Esophagus squamous epithelium (tissue), 5 donors: ENCODE data around the gene TPK1. TPM values are rescaled to one million over a fixed set of nuclear protein-coding genes. Genes with fewer than 3 reads are reported as not detected.

Source experiments
- DNase-seq: peaks from one replicate; lab custom pipeline; 2025; lab: John Stamatoyannopoulos, UW
- H3K27ac ChIP-seq, 4 donors: fragments of 200-600 bp; sonication (generic); one replicate each; pipeline ENCODE4 v1.5.1; 2016 to 2019; ENCODE audit warnings: mild to moderate bottlenecking in 1 of 4
- H3K27me3 ChIP-seq, 4 donors: fragments of 200-600 bp; sonication (generic); 1 replicate in 3 of 4; 2 replicates in 1 of 4; pipeline versions ENCODE4 v1.5.1 to v1.6.0; 2017 to 2021; ENCODE audit warnings: antibody characterized with exemption in 1 of 4
- H3K36me3 ChIP-seq, 3 donors: fragments of 200-600 bp; sonication (generic); one replicate each; pipeline ENCODE4 v1.5.1; 2016 to 2019
- H3K4me1 ChIP-seq, 3 donors: fragments of 200-600 bp; sonication (generic); one replicate each; pipeline ENCODE4 v1.5.1; 2017 to 2019
- H3K4me3 ChIP-seq, 4 donors: fragments of 200-600 bp; sonication (generic); 1 replicate in 3 of 4; 2 replicates in 1 of 4; pipeline ENCODE4 v1.5.1; 2016 to 2019; ENCODE audit warnings: mild to moderate bottlenecking in 2 of 4, moderate library complexity in 1 of 4
- H3K9me3 ChIP-seq, 3 donors: fragments of 200-600 bp; sonication (generic); one replicate each; pipeline ENCODE4 v1.5.1; 2016 to 2019
- POLR2A ChIP-seq, 4 donors: fragments of 450-650 bp; IDR thresholded peaks; one replicate each; pipeline ENCODE4 v1.6.1; 2017; ENCODE audit warnings: antibody characterized with exemption in 4 of 4, mild to moderate bottlenecking in 4 of 4, moderate library complexity in 3 of 4
- WGBS, 2 donors: methylation state at CpG; one replicate each; pipeline ENCODE4 v1.1.5; 2018; 5-methylcytosine and 5-hydroxymethylcytosine counted together
- intact Hi-C: fragments of 100-400 bp; cut with DNase I; formaldehyde crosslinking; loops from one replicate; pipeline ENCODE4 v1.15.0; 2022
- total RNA-seq, 4 donors: library from RNA; depleted of rRNA; stranded (reverse); fragments of >200 nt; gene quantifications; one replicate each; pipeline ENCODE4 v1.1.0, GENCODE V29; 2016
- TF ChIP-seq, protein P1 (sequence below), 6 experiments: fragments of 450-650 bp in 4 of 6; fragments of 200-600 bp in 2 of 6; sonication (generic) in 2 of 6; IDR thresholded peaks; one replicate each; pipeline ENCODE4 v1.5.1; 2016 to 2019; ENCODE audit warnings: antibody characterized with exemption in 6 of 6, mild to moderate bottlenecking in 4 of 6, moderate library complexity in 4 of 6
- donor health status: DM: yes; HTN: yes; CAD: no.

TPK1 gene
- total RNA-seq, 4 donors from 2014 or later, result 2.3 to 8.4 (median 2.7) TPM

DNA sequence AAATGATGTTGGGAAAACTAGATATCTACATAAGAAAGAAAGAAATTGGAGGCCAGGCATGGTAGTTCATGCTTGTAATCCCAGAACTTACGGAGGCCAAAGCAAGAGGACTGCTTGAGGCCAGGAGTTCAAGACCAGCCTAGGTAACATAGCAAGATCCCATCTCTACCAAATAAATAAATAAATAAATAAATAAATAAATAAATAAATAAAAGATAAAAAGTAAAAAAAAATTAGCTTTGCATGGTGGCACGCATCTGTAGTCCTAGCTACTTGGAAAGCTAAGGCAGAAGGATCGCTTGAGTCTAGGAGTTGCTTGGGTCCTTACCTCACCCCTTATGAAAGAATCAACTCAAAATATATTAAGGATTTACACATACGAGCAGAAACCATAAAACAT is 238.9 kb downstream of the TPK1 start:
- Histone ChIP-seq H3K36me3 (no peaks in the 10 kb centered on the region), H3K4me3 (no peak overlapping the region), H3K4me1 (no peaks in the 10 kb centered on the region), H3K27ac (no peak overlapping the region), H3K27me3 (no peaks in the 10 kb centered on the region), H3K9me3 (peaks cover 0 to 4% (median 0%) of the 10 kb centered on the region in 3 donors)
- no peak for DNase-seq
- intact Hi-C loops, result no loop called here
- 83 to 85% methylated on average over 4 of the region's 4 CpGs for whole genome bisulfite sequencing, 2 donors
- no peak for TF ChIP-seq POLR2A (IDR thresholded peaks at IDR 0.05)
- TF ChIP-seq, protein P1, sequence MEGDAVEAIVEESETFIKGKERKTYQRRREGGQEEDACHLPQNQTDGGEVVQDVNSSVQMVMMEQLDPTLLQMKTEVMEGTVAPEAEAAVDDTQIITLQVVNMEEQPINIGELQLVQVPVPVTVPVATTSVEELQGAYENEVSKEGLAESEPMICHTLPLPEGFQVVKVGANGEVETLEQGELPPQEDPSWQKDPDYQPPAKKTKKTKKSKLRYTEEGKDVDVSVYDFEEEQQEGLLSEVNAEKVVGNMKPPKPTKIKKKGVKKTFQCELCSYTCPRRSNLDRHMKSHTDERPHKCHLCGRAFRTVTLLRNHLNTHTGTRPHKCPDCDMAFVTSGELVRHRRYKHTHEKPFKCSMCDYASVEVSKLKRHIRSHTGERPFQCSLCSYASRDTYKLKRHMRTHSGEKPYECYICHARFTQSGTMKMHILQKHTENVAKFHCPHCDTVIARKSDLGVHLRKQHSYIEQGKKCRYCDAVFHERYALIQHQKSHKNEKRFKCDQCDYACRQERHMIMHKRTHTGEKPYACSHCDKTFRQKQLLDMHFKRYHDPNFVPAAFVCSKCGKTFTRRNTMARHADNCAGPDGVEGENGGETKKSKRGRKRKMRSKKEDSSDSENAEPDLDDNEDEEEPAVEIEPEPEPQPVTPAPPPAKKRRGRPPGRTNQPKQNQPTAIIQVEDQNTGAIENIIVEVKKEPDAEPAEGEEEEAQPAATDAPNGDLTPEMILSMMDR (IDR thresholded peaks at IDR 0.05), result no peak

DNA sequence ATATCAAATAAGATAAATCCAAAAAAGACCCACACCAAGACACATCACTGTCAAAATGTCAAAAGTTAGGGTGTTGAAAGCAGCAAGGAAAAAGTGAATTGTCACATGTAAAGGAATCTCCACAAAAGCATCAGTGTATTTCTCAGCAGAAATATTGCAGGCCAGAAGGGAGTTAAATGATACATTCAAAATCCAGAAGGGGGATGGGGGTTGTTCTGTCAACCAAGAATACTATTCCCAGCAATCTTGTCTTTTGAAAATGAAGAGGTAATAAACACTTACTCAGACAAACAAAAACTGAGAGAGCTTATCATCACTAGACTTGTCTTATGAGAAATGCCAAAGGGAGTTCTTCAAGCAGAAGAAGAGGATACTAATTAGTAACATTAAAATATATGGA is 241.3 kb downstream of the TPK1 start:
- Histone ChIP-seq H3K4me1 (no peaks in the 10 kb centered on the region), H3K36me3 (no peaks in the 10 kb centered on the region), H3K9me3 (peaks cover 0 to 4% (median 0%) of the 10 kb centered on the region in 3 donors), H3K4me3 (no peak overlapping the region), H3K27ac (no peak overlapping the region), H3K27me3 (no peaks in the 10 kb centered on the region)
- intact Hi-C loops, result no loop called here
- no peak for DNase-seq
- TF ChIP-seq, protein P1 (IDR thresholded peaks at IDR 0.05), result no peak
- no peak for TF ChIP-seq POLR2A (IDR thresholded peaks at IDR 0.05)

DNA sequence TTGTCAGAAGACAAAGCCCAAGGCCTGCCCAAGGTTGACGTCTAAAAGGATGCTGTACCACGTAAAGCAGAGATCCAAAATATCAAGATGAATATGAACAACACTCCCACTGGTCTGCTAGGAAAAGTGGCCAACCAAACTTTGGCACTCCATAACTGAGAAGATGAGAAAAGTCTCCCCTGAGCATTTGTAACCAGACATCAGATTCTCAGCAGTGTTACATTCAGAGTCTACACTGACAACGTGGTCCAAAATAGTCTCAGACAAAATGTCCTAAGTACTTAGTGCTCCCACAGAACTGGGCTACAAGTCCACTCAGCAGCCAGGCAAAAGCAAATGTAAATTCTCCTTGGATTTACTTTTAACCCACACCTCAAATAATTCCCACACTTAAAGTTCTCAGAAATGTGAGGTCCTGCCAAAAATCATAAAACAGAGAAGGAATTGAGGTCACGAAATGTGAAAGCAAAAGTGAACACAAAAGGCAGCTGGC is 247.2 kb downstream of the TPK1 start:
- 58 to 63% methylated on average over 4 of the region's 4 CpGs for WGBS, 2 donors
- Histone ChIP-seq H3K4me3 (no peak overlapping the region), H3K9me3 (no peaks in the 10 kb centered on the region), H3K36me3 (no peaks in the 10 kb centered on the region), H3K27ac (no peak overlapping the region), H3K27me3 (no peaks in the 10 kb centered on the region), H3K4me1 (no peaks in the 10 kb centered on the region)
- intact Hi-C loops, result no loop called here
- TF ChIP-seq, protein P1 (IDR thresholded peaks at IDR 0.05), result no peak
- TF ChIP-seq POLR2A (IDR thresholded peaks at IDR 0.05), result no peak
- DNase-seq, result no peak

DNA sequence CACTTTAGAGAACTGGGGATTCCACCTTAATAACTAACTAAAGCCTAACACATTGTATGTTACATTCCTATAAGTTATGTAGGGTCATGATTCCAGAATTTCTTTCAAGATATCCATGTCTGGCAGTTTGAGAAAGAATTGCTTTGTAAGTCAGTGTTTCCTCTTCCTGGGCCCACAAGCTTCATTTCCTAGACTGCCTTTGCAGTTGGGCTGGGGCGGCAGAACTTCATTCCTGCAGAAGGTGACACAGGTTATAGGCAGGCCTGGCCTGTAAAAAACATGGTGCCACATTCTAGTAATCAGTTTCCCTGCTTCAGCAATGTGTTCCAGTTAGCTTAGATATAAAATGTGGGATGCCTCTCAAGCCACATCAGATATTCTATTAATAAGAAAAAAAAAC is 248.2 kb downstream of the TPK1 start:
- H3K27ac ChIP-seq, result no peak overlapping the region
- DNase-seq, result no peak
- intact Hi-C loops, result no loop called here
- no peak for TF ChIP-seq POLR2A (IDR thresholded peaks at IDR 0.05)
- TF ChIP-seq, protein P1 (IDR thresholded peaks at IDR 0.05), result no peak
- no peaks in the 10 kb centered on the region for H3K36me3 ChIP-seq
- no peaks in the 10 kb centered on the region for H3K27me3 ChIP-seq
- H3K9me3 ChIP-seq, result no peaks in the 10 kb centered on the region
- WGBS, 2 donors, result 83 to 91% methylated on average over 1 of the region's 1 CpG
- H3K4me3 ChIP-seq, result no peak overlapping the region
- H3K4me1 ChIP-seq, result no peaks in the 10 kb centered on the region

DNA sequence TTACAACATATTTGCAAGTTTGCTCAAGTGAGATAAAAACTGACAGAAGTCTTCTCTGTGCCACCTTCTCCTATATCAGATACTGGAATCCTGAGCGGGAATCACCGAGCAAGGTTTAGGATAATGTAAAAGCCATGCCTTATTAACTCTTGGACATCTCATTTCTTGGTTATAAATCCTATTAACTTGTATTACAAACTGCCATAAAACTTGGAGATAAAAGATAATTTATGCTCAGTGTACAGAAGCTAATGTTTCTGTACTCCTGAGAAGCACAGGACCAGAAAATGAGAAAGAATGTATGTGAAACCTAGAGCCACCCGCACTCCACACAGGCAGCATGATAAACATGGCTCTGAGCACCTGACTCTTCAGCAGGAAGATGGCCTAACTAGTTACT is 251.1 kb downstream of the TPK1 start:
- 92 to 95% methylated on average over 3 of the region's 3 CpGs for WGBS, 2 donors
- TF ChIP-seq POLR2A (IDR thresholded peaks at IDR 0.05), result no peak
- TF ChIP-seq, protein P1 (IDR thresholded peaks at IDR 0.05), result no peak
- Histone ChIP-seq H3K4me1 (no peaks in the 10 kb centered on the region), H3K27me3 (no peaks in the 10 kb centered on the region), H3K4me3 (no peak overlapping the region), H3K27ac (no peak overlapping the region), H3K36me3 (no peaks in the 10 kb centered on the region), H3K9me3 (no peaks in the 10 kb centered on the region)
- DNase-seq, result no peak
- intact Hi-C loops, result no loop called here
